WTC11 (cell line): Measurements from ENCODE around the gene ADAT3. TPM values are rescaled to one million over a fixed set of nuclear protein-coding genes. Genes with fewer than 3 reads are reported as not detected.

Experiments used
- ESRRA ChIP-seq: sonication (generic); formaldehyde crosslinking; IDR thresholded peaks from 2 replicates; pipeline ENCODE4 v1.8.1; 2022; ENCODE audit warnings: mild to moderate bottlenecking, missing genetic modification reagents, borderline replicate concordance
- GTF2I ChIP-seq: fragments of 250-450 bp; sonication (Bioruptor Pico); conservative IDR thresholded peaks from 2 replicates; pipeline ENCODE4 v1.4.0; 2021; ENCODE audit warnings: mild to moderate bottlenecking
- NFYB ChIP-seq: sonication (generic); formaldehyde crosslinking; conservative IDR thresholded peaks from 2 replicates; pipeline ENCODE4 v1.8.0; 2022; ENCODE audit warnings: low read depth, missing genetic modification reagents
- PRRX2 ChIP-seq: fragments of 250-450 bp; sonication (Bioruptor Pico); IDR thresholded peaks from 2 replicates; pipeline ENCODE4 v1.8.0; 2021; ENCODE audit warnings: mild to moderate bottlenecking
- TCF7 ChIP-seq: sonication (generic); formaldehyde crosslinking; IDR thresholded peaks from 2 replicates; pipeline ENCODE4 v1.8.0; 2022; ENCODE audit warnings: mild to moderate bottlenecking, low read depth, missing genetic modification reagents, moderate library complexity
- ZNF671 ChIP-seq: fragments of 250-450 bp; sonication (Bioruptor Pico); IDR thresholded peaks from 2 replicates; pipeline ENCODE4 v1.8.0; 2021; ENCODE audit warnings: mild to moderate bottlenecking
- total RNA-seq: library from RNA; stranded (reverse); gene quantifications from 3 replicates; pipeline ENCODE4 v1.2.3, GENCODE V29; 2021
- TF ChIP-seq, protein P1 (sequence below): sonication (generic); formaldehyde crosslinking; conservative IDR thresholded peaks from 2 replicates; pipeline ENCODE4 v1.8.1; 2023; ENCODE audit warnings: mild to moderate bottlenecking, low read depth, missing genetic modification reagents, moderate library complexity
- TF ChIP-seq, protein P2 (sequence below): sonication (generic); formaldehyde crosslinking; IDR thresholded peaks from 2 replicates; pipeline ENCODE4 v1.8.0; 2023; ENCODE audit warnings: mild to moderate bottlenecking, missing genetic modification reagents
- TF ChIP-seq, protein P3 (sequence below): sonication (generic); formaldehyde crosslinking; IDR thresholded peaks from 2 replicates; pipeline ENCODE4 v1.8.0; 2022; ENCODE audit warnings: mild to moderate bottlenecking, missing genetic modification reagents
- TF ChIP-seq, protein P4 (sequence below): sonication (generic); formaldehyde crosslinking; IDR thresholded peaks from 2 replicates; pipeline ENCODE4 v1.8.1; 2023; ENCODE audit warnings: mild to moderate bottlenecking, missing genetic modification reagents
- TF ChIP-seq, protein P5 (sequence below): fragments of 250-450 bp; sonication (Bioruptor Pico); IDR thresholded peaks from 2 replicates; pipeline ENCODE4 v1.9.0; 2021; ENCODE audit warnings: mild to moderate bottlenecking
- TF ChIP-seq, protein P6 (sequence below): sonication (generic); formaldehyde crosslinking; IDR thresholded peaks from 2 replicates; pipeline ENCODE4 v1.8.0; 2022; ENCODE audit warnings: missing genetic modification reagents

ADAT3 gene
- total RNA-seq, 1 experiment from 2014 or later, result 20.3 TPM

DNA sequence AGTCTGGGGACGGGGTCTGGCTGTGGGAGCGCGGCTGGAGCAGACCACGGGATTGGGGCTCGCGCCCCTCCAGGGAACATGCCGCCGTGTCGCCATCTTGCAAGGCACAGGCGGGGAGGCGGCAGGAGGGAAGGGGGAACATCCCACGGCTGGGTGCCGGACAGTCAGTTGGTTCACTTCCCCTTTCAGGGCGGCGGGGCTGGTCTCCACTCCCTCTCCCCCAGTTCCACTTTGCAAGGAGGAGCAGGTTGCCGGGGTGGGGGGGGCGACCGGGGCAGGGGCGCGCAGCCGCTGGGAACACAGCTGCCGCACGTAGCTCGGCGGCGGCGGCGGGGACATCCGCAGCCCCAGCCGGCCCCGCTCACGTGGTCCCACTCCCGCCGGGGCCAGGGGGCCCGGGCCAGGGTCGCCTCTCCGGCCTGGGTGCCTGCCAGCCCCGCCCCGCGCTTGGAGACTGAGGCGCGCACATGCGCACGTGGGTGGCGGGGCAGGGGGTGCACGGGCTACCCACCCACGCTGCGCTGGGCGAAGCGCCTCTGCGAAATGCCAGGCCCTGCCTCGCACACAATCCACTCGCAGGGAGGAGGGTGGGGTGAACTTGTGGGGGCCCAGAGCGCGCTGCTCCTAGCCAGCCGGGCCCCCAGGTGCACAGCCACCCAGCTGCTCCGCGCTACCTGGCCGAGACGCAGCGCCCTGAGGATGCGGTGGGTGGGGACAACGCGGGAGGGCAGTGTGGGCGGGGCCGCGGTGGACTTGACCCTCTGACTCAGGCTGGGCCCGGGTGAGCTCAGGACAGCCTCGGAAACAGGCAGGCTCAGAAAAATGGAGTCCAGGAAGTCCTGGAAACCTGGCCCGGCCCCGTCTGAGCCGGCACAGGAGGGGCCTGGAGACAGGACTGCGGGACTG, 48.2 kb upstream of the ADAT3 start (continued):
- TF ChIP-seq, protein P1, sequence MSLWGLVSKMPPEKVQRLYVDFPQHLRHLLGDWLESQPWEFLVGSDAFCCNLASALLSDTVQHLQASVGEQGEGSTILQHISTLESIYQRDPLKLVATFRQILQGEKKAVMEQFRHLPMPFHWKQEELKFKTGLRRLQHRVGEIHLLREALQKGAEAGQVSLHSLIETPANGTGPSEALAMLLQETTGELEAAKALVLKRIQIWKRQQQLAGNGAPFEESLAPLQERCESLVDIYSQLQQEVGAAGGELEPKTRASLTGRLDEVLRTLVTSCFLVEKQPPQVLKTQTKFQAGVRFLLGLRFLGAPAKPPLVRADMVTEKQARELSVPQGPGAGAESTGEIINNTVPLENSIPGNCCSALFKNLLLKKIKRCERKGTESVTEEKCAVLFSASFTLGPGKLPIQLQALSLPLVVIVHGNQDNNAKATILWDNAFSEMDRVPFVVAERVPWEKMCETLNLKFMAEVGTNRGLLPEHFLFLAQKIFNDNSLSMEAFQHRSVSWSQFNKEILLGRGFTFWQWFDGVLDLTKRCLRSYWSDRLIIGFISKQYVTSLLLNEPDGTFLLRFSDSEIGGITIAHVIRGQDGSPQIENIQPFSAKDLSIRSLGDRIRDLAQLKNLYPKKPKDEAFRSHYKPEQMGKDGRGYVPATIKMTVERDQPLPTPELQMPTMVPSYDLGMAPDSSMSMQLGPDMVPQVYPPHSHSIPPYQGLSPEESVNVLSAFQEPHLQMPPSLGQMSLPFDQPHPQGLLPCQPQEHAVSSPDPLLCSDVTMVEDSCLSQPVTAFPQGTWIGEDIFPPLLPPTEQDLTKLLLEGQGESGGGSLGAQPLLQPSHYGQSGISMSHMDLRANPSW, result no peak
- TF ChIP-seq, protein P2, sequence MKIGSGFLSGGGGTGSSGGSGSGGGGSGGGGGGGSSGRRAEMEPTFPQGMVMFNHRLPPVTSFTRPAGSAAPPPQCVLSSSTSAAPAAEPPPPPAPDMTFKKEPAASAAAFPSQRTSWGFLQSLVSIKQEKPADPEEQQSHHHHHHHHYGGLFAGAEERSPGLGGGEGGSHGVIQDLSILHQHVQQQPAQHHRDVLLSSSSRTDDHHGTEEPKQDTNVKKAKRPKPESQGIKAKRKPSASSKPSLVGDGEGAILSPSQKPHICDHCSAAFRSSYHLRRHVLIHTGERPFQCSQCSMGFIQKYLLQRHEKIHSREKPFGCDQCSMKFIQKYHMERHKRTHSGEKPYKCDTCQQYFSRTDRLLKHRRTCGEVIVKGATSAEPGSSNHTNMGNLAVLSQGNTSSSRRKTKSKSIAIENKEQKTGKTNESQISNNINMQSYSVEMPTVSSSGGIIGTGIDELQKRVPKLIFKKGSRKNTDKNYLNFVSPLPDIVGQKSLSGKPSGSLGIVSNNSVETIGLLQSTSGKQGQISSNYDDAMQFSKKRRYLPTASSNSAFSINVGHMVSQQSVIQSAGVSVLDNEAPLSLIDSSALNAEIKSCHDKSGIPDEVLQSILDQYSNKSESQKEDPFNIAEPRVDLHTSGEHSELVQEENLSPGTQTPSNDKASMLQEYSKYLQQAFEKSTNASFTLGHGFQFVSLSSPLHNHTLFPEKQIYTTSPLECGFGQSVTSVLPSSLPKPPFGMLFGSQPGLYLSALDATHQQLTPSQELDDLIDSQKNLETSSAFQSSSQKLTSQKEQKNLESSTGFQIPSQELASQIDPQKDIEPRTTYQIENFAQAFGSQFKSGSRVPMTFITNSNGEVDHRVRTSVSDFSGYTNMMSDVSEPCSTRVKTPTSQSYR, result no peak
- TF ChIP-seq ESRRA (CRISPR knock-in tag) (no peak), PRRX2 (no peak), GTF2I (no peak), ZNF671 (CRISPR knock-in tag) (no peak), TCF7 (CRISPR knock-in tag) (no peak), NFYB (no peak)
- TF ChIP-seq, protein P3, sequence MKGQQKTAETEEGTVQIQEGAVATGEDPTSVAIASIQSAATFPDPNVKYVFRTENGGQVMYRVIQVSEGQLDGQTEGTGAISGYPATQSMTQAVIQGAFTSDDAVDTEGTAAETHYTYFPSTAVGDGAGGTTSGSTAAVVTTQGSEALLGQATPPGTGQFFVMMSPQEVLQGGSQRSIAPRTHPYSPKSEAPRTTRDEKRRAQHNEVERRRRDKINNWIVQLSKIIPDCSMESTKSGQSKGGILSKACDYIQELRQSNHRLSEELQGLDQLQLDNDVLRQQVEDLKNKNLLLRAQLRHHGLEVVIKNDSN (CRISPR knock-in tag), result no peak
- TF ChIP-seq, protein P4, sequence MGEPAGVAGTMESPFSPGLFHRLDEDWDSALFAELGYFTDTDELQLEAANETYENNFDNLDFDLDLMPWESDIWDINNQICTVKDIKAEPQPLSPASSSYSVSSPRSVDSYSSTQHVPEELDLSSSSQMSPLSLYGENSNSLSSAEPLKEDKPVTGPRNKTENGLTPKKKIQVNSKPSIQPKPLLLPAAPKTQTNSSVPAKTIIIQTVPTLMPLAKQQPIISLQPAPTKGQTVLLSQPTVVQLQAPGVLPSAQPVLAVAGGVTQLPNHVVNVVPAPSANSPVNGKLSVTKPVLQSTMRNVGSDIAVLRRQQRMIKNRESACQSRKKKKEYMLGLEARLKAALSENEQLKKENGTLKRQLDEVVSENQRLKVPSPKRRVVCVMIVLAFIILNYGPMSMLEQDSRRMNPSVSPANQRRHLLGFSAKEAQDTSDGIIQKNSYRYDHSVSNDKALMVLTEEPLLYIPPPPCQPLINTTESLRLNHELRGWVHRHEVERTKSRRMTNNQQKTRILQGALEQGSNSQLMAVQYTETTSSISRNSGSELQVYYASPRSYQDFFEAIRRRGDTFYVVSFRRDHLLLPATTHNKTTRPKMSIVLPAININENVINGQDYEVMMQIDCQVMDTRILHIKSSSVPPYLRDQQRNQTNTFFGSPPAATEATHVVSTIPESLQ (CRISPR knock-in tag), result no peak
- TF ChIP-seq, protein P5, sequence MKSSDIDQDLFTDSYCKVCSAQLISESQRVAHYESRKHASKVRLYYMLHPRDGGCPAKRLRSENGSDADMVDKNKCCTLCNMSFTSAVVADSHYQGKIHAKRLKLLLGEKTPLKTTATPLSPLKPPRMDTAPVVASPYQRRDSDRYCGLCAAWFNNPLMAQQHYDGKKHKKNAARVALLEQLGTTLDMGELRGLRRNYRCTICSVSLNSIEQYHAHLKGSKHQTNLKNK (CRISPR knock-in tag), result no peak
- TF ChIP-seq, protein P6, sequence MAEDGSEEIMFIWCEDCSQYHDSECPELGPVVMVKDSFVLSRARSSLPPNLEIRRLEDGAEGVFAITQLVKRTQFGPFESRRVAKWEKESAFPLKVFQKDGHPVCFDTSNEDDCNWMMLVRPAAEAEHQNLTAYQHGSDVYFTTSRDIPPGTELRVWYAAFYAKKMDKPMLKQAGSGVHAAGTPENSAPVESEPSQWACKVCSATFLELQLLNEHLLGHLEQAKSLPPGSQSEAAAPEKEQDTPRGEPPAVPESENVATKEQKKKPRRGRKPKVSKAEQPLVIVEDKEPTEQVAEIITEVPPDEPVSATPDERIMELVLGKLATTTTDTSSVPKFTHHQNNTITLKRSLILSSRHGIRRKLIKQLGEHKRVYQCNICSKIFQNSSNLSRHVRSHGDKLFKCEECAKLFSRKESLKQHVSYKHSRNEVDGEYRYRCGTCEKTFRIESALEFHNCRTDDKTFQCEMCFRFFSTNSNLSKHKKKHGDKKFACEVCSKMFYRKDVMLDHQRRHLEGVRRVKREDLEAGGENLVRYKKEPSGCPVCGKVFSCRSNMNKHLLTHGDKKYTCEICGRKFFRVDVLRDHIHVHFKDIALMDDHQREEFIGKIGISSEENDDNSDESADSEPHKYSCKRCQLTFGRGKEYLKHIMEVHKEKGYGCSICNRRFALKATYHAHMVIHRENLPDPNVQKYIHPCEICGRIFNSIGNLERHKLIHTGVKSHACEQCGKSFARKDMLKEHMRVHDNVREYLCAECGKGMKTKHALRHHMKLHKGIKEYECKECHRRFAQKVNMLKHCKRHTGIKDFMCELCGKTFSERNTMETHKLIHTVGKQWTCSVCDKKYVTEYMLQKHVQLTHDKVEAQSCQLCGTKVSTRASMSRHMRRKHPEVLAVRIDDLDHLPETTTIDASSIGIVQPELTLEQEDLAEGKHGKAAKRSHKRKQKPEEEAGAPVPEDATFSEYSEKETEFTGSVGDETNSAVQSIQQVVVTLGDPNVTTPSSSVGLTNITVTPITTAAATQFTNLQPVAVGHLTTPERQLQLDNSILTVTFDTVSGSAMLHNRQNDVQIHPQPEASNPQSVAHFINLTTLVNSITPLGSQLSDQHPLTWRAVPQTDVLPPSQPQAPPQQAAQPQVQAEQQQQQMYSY (CRISPR knock-in tag), result peak; percentile 63
